Fibroblast of villous mesenchyme (primary cell): ENCODE results near the gene ZNF423. TPM values are rescaled to one million over a fixed set of nuclear protein-coding genes. Genes with fewer than 3 reads are reported as not detected.

Experiments
- DNase-seq: peaks from one replicate; pipeline ENCODE4 v3.0.0-alpha.2; 2010; ENCODE audit warnings: low read depth
- H3K4me3 ChIP-seq: 2 replicates; pipeline ENCODE4 v1.5.1; 2011; ENCODE audit warnings: low read depth, mild to moderate bottlenecking, low read length
- CTCF ChIP-seq: IDR thresholded peaks from 2 replicates; pipeline ENCODE4 v1.5.1; 2012; ENCODE audit warnings: low read depth, mild to moderate bottlenecking, low read length; ENCODE audit not compliant: insufficient read depth
- total RNA-seq: library from RNA; depleted of rRNA; stranded (reverse); fragments of >200 nt; gene quantifications from 2 replicates; pipeline ENCODE4 v1.2.3, GENCODE V29; 2012

ZNF423 gene
- total RNA-seq, 1 donor, result 0.43 TPM

- no peak for TF ChIP-seq CTCF
- H3K4me3 ChIP-seq, result no peak overlapping the region
- DNase-seq, result no peak
Measured at GRCh38 chr16:49634235-49635008, 221.5 kb downstream of the ZNF423 start.

DNA sequence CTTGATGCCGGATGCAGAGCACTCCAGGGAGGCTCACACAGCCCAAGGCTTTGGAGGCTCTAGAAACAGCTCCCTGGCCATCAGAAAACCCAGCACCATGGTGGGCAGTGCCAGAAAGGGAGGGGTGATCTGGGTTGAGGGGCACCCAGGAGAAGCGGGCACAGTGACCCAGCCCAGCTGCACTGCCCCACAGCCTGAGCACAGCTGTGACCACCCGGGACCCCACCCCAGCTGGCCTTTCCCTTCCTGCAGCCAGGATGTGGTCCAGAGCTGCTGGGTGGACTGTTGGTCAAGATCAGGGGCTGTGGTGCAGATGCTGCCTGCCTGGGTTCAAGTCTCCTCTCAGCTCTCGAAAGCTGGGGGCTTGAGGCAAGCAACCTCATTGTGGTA is 223.1 kb downstream of the ZNF423 start:
- DNase-seq, result no peak
- H3K4me3 ChIP-seq, result no peak overlapping the region
- no peak for TF ChIP-seq CTCF

GRCh38 chr16:49632086-49632794 is 223.7 kb downstream of the ZNF423 start:
- TF ChIP-seq CTCF, result no peak
- no peak for DNase-seq
- no peak overlapping the region for H3K4me3 ChIP-seq

DNA sequence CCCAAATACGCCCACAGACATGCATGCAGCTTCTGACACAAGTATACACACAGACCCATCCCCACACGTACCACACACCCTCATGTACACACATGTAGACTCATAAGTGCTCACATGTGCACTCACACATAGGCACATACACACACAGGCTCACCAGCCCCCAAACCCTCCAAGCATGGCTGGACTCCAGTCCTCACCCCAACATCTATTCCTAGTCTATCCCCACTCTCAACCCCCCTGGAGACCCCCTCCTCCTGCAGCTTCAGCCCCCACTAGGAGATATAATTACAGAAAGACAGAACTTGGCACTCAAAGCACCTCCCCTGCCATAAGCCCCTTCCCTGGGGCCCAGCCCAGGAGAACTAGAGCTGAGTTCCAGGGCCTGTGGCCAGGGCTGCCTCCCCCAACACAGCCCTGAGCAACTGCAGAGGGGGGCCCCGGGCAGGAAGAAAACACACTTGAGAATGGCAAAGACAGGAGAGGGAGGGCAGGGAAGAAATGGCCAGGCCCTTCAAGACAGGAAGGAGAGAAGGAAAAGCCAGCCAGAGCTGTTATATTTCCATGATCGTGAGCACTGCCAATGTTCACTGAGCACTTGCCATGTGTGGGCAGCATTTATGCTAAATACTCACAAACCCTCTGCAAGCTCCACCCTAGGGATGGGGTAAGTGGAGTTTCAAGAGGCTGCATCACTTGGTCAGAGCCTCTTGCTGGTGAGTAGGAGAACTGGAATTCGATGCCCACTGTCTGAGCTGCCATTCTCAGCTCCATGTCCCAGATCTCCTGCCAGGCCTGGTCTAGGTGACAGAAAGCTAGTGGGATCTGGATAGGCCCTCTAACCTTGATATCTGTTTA is 224.5 kb downstream of the ZNF423 start:
- TF ChIP-seq CTCF, result no peak
- no peak for DNase-seq

GRCh38 chr16:49630783-49631182 is 225.1 kb downstream of the ZNF423 start:
- DNase-seq, result no peak
- no peak for TF ChIP-seq CTCF
- no peak overlapping the region for H3K4me3 ChIP-seq

More for the DNA sequence above, 224.5 kb downstream of the ZNF423 start:
- no peak overlapping the region for H3K4me3 ChIP-seq

GRCh38 chr16:49629851-49630250 is 226.1 kb downstream of the ZNF423 start:
- no peak overlapping the region for H3K4me3 ChIP-seq
- TF ChIP-seq CTCF, result no peak
- no peak for DNase-seq
